Neutrophil (primary cell): ENCODE results near the gene ZRANB2.

Experiments used
- H3K27ac ChIP-seq: fragments of 200-600 bp; sonication (generic); 2 replicates; pipeline ENCODE4 v1.5.1; 2016; ENCODE audit warnings: mild to moderate bottlenecking, moderate library complexity
- H3K27me3 ChIP-seq: fragments of 200-600 bp; sonication (generic); 2 replicates; pipeline ENCODE4 v1.6.0; 2016; ENCODE audit warnings: mild to moderate bottlenecking
- H3K36me3 ChIP-seq: fragments of 200-600 bp; sonication (generic); 2 replicates; pipeline ENCODE4 v1.5.1; 2017
- H3K4me1 ChIP-seq, 2 experiments: fragments of 200-600 bp in 1 of 2; sonication (generic) in 1 of 2; 1 replicate in 1 of 2; 2 replicates in 1 of 2; pipeline versions ENCODE4 v1.5.1 to v1.6.1; 2013 to 2016; ENCODE audit warnings: low read depth in 1 of 2, low read length in 1 of 2, mild to moderate bottlenecking in 1 of 2, moderate library complexity in 1 of 2; ENCODE audit not compliant: control insufficient read depth in 1 of 2, insufficient read depth in 1 of 2
- H3K4me3 ChIP-seq, 2 experiments: fragments of 200-600 bp in 1 of 2; sonication (generic) in 1 of 2; 1 replicate in 1 of 2; 2 replicates in 1 of 2; pipeline ENCODE4 v1.5.1; 2013 to 2016; ENCODE audit warnings: low read depth in 1 of 2, low read length in 1 of 2, mild to moderate bottlenecking in 1 of 2, moderate library complexity in 1 of 2
- H3K9me3 ChIP-seq: fragments of 200-600 bp; sonication (generic); 2 replicates; pipeline ENCODE4 v1.5.1; 2016
- CTCF ChIP-seq: fragments of 200-600 bp; sonication (generic); IDR thresholded peaks from 2 replicates; pipeline ENCODE4 v1.5.1; 2016; ENCODE audit warnings: antibody characterized with exemption

Gene ZRANB2

GRCh38 chr1:71037066-71037465 lies 43.8 kb downstream of the ZRANB2 start:
- H3K4me3 ChIP-seq = no peak overlapping the region
- peaks cover 18% of the 10 kb centered on the region for H3K27me3 ChIP-seq
- no peak overlapping the region for H3K27ac ChIP-seq
- H3K36me3 ChIP-seq = no peaks in the 10 kb centered on the region
- H3K4me1 ChIP-seq = no peaks in the 10 kb centered on the region
- no peaks in the 10 kb centered on the region for H3K9me3 ChIP-seq
- TF ChIP-seq CTCF = no peak

DNA sequence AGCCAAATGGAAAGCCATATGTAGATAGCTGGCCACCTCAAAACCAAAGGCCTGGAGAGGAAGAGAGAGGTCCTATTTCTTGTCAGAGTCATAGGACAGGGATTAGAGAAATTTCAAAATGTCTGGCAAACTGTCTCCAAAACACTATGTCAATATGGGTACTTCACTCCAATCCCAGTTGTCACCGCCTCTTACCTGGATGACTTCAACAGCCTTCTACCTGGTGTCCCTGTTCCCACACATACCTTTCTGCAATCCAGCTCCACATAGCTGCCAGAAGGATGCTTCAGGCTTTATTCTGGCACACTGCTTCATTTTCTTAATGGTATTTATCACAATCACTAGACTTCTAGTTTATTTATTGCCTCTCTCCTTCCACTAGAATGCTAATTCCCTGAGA lies 47.7 kb downstream of the ZRANB2 start:
- H3K4me3 ChIP-seq = no peak overlapping the region
- no peaks in the 10 kb centered on the region for H3K4me1 ChIP-seq
- peaks cover 3% of the 10 kb centered on the region for H3K27me3 ChIP-seq
- TF ChIP-seq CTCF = no peak
- no peaks in the 10 kb centered on the region for H3K9me3 ChIP-seq
- no peak overlapping the region for H3K27ac ChIP-seq
- no peaks in the 10 kb centered on the region for H3K36me3 ChIP-seq

GRCh38 chr1:71031426-71031825 lies 49.4 kb downstream of the ZRANB2 start:
- Histone ChIP-seq H3K4me3 (no peak overlapping the region), H3K27ac (no peak overlapping the region), H3K36me3 (no peaks in the 10 kb centered on the region), H3K4me1 (no peaks in the 10 kb centered on the region), H3K27me3 (peaks cover 3% of the 10 kb centered on the region), H3K9me3 (no peaks in the 10 kb centered on the region)
- TF ChIP-seq CTCF = no peak

GRCh38 chr1:71030026-71030425 lies 50.8 kb downstream of the ZRANB2 start:
- no peak overlapping the region for H3K27ac ChIP-seq
- no peaks in the 10 kb centered on the region for H3K4me1 ChIP-seq
- H3K36me3 ChIP-seq = no peaks in the 10 kb centered on the region
- H3K4me3 ChIP-seq = no peak overlapping the region
- no peak for TF ChIP-seq CTCF
- peaks cover 3% of the 10 kb centered on the region for H3K27me3 ChIP-seq
- no peaks in the 10 kb centered on the region for H3K9me3 ChIP-seq

- Histone ChIP-seq H3K27me3 (peaks cover 3% of the 10 kb centered on the region), H3K4me1 (no peaks in the 10 kb centered on the region), H3K27ac (no peak overlapping the region), H3K36me3 (no peaks in the 10 kb centered on the region), H3K9me3 (no peaks in the 10 kb centered on the region), H3K4me3 (no peak overlapping the region)
- TF ChIP-seq CTCF = no peak
These were observed 51.9 kb downstream of the ZRANB2 start for GRCh38 chr1:71028981-71029380.

- Histone ChIP-seq H3K4me1 (no peaks in the 10 kb centered on the region), H3K9me3 (no peaks in the 10 kb centered on the region)
These were observed 52.8 kb downstream of the ZRANB2 start for GRCh38 chr1:71027991-71028390.

More at GRCh38 chr1:71027991-71028390, 52.8 kb downstream of the ZRANB2 start:
- no peak overlapping the region for H3K27ac ChIP-seq
- H3K36me3 ChIP-seq = no peaks in the 10 kb centered on the region
- H3K27me3 ChIP-seq = peaks cover 3% of the 10 kb centered on the region
- no peak overlapping the region for H3K4me3 ChIP-seq
- TF ChIP-seq CTCF = no peak
